ENCODE results near the gene PNPLA6.

DNA sequence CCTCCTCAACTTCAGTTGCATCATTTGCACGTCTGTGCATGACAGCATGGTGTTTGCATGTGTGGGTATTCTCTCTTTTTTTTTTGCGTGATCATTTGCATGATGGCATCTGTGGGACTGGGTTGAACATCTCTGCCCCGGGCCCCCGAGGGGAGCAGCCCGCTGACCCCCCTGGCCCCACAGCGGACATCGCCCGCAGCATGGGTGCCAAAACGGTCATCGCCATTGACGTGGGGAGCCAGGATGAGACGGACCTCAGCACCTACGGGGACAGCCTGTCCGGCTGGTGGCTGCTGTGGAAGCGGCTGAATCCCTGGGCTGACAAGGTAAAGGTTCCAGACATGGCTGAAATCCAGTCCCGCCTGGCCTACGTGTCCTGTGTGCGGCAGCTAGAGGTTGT, 23.1 kb downstream of the PNPLA6 start:
- TF ChIP-seq, protein P1, sequence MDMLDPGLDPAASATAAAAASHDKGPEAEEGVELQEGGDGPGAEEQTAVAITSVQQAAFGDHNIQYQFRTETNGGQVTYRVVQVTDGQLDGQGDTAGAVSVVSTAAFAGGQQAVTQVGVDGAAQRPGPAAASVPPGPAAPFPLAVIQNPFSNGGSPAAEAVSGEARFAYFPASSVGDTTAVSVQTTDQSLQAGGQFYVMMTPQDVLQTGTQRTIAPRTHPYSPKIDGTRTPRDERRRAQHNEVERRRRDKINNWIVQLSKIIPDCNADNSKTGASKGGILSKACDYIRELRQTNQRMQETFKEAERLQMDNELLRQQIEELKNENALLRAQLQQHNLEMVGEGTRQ (IDR thresholded peaks at IDR 0.05; ENCODE audit: low read depth, low read length), result no peak
- TF ChIP-seq CTCF (conservative IDR thresholded peaks at IDR 0.05; ENCODE audit: low read depth, low read length), result no peak
- TF ChIP-seq RCOR1 (IDR thresholded peaks at IDR 0.05; ENCODE audit: insufficient replicate concordance, low read length), result no peak
- TF ChIP-seq CEBPB (IDR thresholded peaks at IDR 0.05; ENCODE audit: low read depth, low read length), result no peak
- no peak for TF ChIP-seq MAZ (IDR thresholded peaks at IDR 0.05; ENCODE audit: borderline replicate concordance, low read depth, low read length)
- TF ChIP-seq POLR2A (IDR thresholded peaks at IDR 0.05; ENCODE audit: low read depth, low read length), result no peak
- TF ChIP-seq NFE2L2 (IDR thresholded peaks at IDR 0.05; ENCODE audit: low read depth, low read length), result no peak
- TF ChIP-seq BHLHE40 (IDR thresholded peaks at IDR 0.05; ENCODE audit: low read depth, low read length), result no peak
- TF ChIP-seq MXI1 (IDR thresholded peaks at IDR 0.05; ENCODE audit: borderline replicate concordance, low read depth, low read length), result no peak
- TF ChIP-seq RFX5 (IDR thresholded peaks at IDR 0.05; ENCODE audit: low read depth, low read length), result no peak
